ENCODE results near the gene LAMA2.

- TF ChIP-seq CTCF (conservative IDR thresholded peaks at IDR 0.05 in 1 of 2, IDR thresholded peaks at IDR 0.05 in 1 of 2; ENCODE audit: extremely low read depth in 1 of 2, insufficient read depth in 1 of 2, low read depth in 1 of 2, low read length in 2 of 2): no peak
- TF ChIP-seq EZH2 (IDR thresholded peaks at IDR 0.05; ENCODE audit: borderline replicate concordance, low read length): no peak
Observed at GRCh38 chr6:129102741-129103140, 219.8 kb downstream of the LAMA2 start.
